Omental fat pad (tissue), 4 donors: ENCODE data around the gene GRM4. TPM values are rescaled to one million over a fixed set of nuclear protein-coding genes. Genes with fewer than 3 reads are reported as not detected.
"Not testable (repeated sequence)": the region's sequence is repeated elsewhere in the genome, so short reads cannot be mapped to it uniquely, and the experiment has no call there.

ENCODE experiments used
- ATAC-seq: fragments of 150-250 bp; one replicate; pipeline ENCODE4 v1.9.1; 2016; ENCODE audit warnings: mild to moderate bottlenecking, moderate library complexity; ENCODE audit not compliant: low FRiP score
- DNase-seq: peaks from one replicate; pipeline ENCODE4 v3.0.0-alpha.2; 2019; ENCODE audit warnings: low spot score
- total RNA-seq, 4 donors: library from RNA; depleted of rRNA; stranded (reverse); fragments of >200 nt; gene quantifications; one replicate each; pipeline ENCODE4 v1.1.0, GENCODE V29; 2016
- TF ChIP-seq, protein P1 (sequence below), 3 donors: fragments of 450-650 bp; IDR thresholded peaks; one replicate each; pipeline ENCODE4 v1.5.1; 2016 to 2017; ENCODE audit warnings: antibody characterized with exemption in 3 of 3, mild to moderate bottlenecking in 3 of 3, moderate library complexity in 2 of 3

GRM4 gene
- total RNA-seq, 4 donors from 2014 or later: 0.60 TPM; not detected in 3

- DNase-seq: no peak
- no peak for ATAC-seq
- TF ChIP-seq, protein P1, sequence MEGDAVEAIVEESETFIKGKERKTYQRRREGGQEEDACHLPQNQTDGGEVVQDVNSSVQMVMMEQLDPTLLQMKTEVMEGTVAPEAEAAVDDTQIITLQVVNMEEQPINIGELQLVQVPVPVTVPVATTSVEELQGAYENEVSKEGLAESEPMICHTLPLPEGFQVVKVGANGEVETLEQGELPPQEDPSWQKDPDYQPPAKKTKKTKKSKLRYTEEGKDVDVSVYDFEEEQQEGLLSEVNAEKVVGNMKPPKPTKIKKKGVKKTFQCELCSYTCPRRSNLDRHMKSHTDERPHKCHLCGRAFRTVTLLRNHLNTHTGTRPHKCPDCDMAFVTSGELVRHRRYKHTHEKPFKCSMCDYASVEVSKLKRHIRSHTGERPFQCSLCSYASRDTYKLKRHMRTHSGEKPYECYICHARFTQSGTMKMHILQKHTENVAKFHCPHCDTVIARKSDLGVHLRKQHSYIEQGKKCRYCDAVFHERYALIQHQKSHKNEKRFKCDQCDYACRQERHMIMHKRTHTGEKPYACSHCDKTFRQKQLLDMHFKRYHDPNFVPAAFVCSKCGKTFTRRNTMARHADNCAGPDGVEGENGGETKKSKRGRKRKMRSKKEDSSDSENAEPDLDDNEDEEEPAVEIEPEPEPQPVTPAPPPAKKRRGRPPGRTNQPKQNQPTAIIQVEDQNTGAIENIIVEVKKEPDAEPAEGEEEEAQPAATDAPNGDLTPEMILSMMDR (IDR thresholded peaks at IDR 0.05): no peak
Observed at GRCh38 chr6:34020278-34020677, 125.6 kb downstream of the GRM4 start.

DNA sequence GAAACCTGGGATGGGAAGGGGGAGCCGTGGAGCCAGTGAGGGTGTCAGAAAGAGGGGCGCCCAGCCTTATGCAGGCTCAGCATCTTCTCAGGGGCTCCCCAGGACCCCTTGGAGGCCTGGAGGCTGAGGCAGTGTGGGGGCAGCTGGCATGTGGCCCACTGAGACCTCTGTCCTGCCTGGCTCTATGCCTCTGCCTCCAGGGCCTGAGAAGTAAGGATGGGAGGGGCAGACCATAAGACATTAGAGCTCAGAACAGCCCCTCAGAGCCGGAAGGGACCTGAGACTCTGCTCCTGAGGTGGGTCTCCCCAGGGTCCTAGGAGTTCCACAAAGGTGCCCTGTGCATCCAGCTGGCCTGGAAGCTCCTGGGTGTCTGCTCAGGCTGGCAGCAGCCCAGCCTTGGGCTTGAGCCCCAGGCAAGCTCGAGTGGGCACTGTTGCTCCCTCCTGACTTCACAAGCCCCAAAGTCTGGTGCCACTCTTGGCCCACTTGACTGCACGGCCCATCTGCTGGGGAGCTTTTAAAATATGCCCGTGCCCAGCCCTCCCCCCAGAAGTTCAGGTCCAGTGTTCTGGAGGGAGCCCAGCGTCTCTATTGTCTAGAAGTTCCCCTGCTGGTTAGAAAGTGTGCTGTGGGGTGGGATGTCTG lies 126.8 kb downstream of the GRM4 start:
- TF ChIP-seq, protein P1 (IDR thresholded peaks at IDR 0.05): no peak
- DNase-seq (no peak), ATAC-seq (no peak)

DNA sequence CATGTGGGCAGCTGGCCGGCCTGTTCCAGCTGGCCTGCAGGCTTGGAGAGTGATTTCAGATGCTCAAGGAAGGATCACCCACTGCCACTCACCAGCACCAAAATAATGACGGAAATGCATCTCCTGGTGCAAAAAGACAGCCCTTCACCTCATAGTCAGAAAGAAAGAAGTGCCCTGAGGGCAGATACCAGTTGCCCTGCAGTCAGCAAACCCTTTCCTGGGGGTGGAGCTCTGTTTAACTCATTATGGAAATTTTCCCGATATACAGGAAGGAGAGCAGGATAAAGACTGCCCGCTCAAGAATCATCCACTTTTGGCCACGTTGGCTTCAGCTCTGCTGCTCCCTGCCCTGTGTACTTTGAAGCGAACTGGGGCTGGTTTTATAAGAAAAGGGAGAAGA lies 127.9 kb downstream of the GRM4 start:
- TF ChIP-seq, protein P1 (IDR thresholded peaks at IDR 0.05): no peak
- DNase-seq: no peak
- ATAC-seq: no peak

- no peak for DNase-seq
- TF ChIP-seq, protein P1 (IDR thresholded peaks at IDR 0.05): no peak
- ATAC-seq: no peak
Observed at GRCh38 chr6:34017106-34017805, 128.6 kb downstream of the GRM4 start.

GRCh38 chr6:34016573-34016972 lies 129.3 kb downstream of the GRM4 start:
- ATAC-seq, DNase-seq: not testable (repeated sequence)

DNA sequence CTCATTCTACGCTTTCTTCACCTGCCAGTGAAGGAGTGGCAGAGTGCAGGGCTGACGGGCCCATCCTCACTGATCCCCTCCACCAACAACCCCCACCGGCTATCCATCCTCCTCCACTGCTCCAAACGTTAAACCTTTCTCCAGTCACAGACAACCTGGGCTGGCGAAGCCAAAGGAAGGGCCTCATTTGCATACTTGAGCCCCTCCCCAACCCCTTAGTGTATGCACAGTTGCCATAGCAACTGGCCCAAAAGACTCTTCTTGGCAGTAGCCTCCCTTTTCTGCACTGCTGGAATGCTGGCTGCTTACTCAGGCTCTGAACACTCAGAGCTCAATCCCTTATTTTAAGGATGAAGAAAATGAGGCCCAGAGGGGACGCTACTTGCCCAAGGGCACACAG lies 130.3 kb downstream of the GRM4 start:
- DNase-seq (no peak), ATAC-seq (no peak)
- TF ChIP-seq, protein P1 (IDR thresholded peaks at IDR 0.05): no peak

GRCh38 chr6:34011264-34011663 lies 134.6 kb downstream of the GRM4 start:
- TF ChIP-seq, protein P1 (IDR thresholded peaks at IDR 0.05): no peak
- ATAC-seq (no peak), DNase-seq (no peak)
